Testis (tissue), 3 donors: ENCODE measurements around the gene ARFRP1. TPM values are rescaled to one million over a fixed set of nuclear protein-coding genes. Genes with fewer than 3 reads are reported as not detected.

ENCODE experiments used
- polyA plus RNA-seq: library from polyadenylated mRNA; stranded (reverse); fragments of 350-450 nt; fragmentation: Illumina TruSeq; extraction: RNeasy Lipid Tissue Mini Kit (QIAGEN cat#74804); gene quantifications from one replicate; pipeline ENCODE4 v1.2.3, GENCODE V29; 2014; ENCODE audit warnings: low read depth, low replicate concordance; ENCODE audit not compliant: insufficient read depth
- small RNA-seq, 2 donors: library from RNA; depleted of rRNA; stranded (forward); fragments of <200 nt; gene quantifications; one replicate each; pipeline ENCODE3, GENCODE V24; 2016
- total RNA-seq, 2 donors: library from RNA; depleted of rRNA; stranded (reverse); fragments of >200 nt; gene quantifications; one replicate each; pipeline ENCODE4 v1.2.3, GENCODE V29; 2016

The ARFRP1 gene
- total and polyA plus RNA-seq, 3 donors from 2014 or later: 37.8 to 55.6 (median 55.4) TPM

Small RNA genes lying within 50 kb of the gene (small RNA-seq; reads per million reads assigned to genes)
- gene LIME1 (0 to 0.18 reads per million in 2 donors), gene TNFRSF6B (0 reads per million in 2 donors)

Other genes with a start within 250 kb of the ARFRP1 start
- gene KCNQ2, start 235.3 kb downstream of the ARFRP1 start, total RNA-seq: 10 to 100 TPM; 49.2 to 60.9 TPM
- gene KCNQ2, start 235.3 kb downstream of the ARFRP1 start, polyA plus RNA-seq: 36.2 TPM
- 10 to 100 TPM in 1 of 2 donors, 1 to 10 TPM in 1; 9.8 to 15.9 TPM for gene EEF1A2, start 208.9 kb downstream of the ARFRP1 start, total RNA-seq
- gene EEF1A2, start 208.9 kb downstream of the ARFRP1 start, polyA plus RNA-seq: 19.1 TPM
- 100 to 1,000 TPM; 431 to 529 TPM for gene PPDPF, start 187.2 kb downstream of the ARFRP1 start, total RNA-seq
- 207 TPM for gene PPDPF, start 187.2 kb downstream of the ARFRP1 start, polyA plus RNA-seq
- gene PTK6, start 170.6 kb downstream of the ARFRP1 start, total RNA-seq: under 1 TPM in 1 of 2 donors, not detected in 1; 0.37 TPM
- gene PTK6, start 170.6 kb downstream of the ARFRP1 start, polyA plus RNA-seq: 0.26 TPM
- gene SRMS, start 160.2 kb downstream of the ARFRP1 start, total RNA-seq: under 1 TPM; 0.19 to 0.24 TPM
- 0.42 TPM for gene SRMS, start 160.2 kb downstream of the ARFRP1 start, polyA plus RNA-seq
- 100 to 1,000 TPM in 1 of 2 donors, 10 to 100 TPM in 1; 85.4 to 121 TPM for gene FNDC11, start 153.8 kb downstream of the ARFRP1 start, total RNA-seq
- gene FNDC11, start 153.8 kb downstream of the ARFRP1 start, polyA plus RNA-seq: 147 TPM
- gene HELZ2, start 133.7 kb downstream of the ARFRP1 start, total RNA-seq: 10 to 100 TPM; 13.5 to 22.9 TPM
- gene HELZ2, start 133.7 kb downstream of the ARFRP1 start, polyA plus RNA-seq: 7.1 TPM
- gene GMEB2, start 80.9 kb downstream of the ARFRP1 start, total RNA-seq: 10 to 100 TPM; 31.0 to 33.1 TPM
- gene GMEB2, start 80.9 kb downstream of the ARFRP1 start, polyA plus RNA-seq: 20.3 TPM
- gene STMN3, start 54.6 kb downstream of the ARFRP1 start, total RNA-seq: 10 to 100 TPM in 1 of 2 donors, 1 to 10 TPM in 1; 8.4 to 16.5 TPM
- gene STMN3, start 54.6 kb downstream of the ARFRP1 start, polyA plus RNA-seq: 15.1 TPM
- gene RTEL1, start 49.7 kb downstream of the ARFRP1 start, total RNA-seq: 10 to 100 TPM; 56.8 to 84.6 TPM
- 34.2 TPM for gene RTEL1, start 49.7 kb downstream of the ARFRP1 start, polyA plus RNA-seq
- 10 to 100 TPM; 26.2 to 30.5 TPM for gene TNFRSF6B, start 11.3 kb downstream of the ARFRP1 start, total RNA-seq
- gene TNFRSF6B, start 11.3 kb downstream of the ARFRP1 start, polyA plus RNA-seq: 3.0 TPM
- 10 to 100 TPM; 53.1 to 57.3 TPM for gene ZGPAT, start 63 bp upstream of the ARFRP1 start, total RNA-seq
- gene ZGPAT, start 63 bp upstream of the ARFRP1 start, polyA plus RNA-seq: 43.1 TPM
- 10 to 100 TPM; 41.4 to 47.4 TPM for gene LIME1, start 28.7 kb upstream of the ARFRP1 start, total RNA-seq
- 5.6 TPM for gene LIME1, start 28.7 kb upstream of the ARFRP1 start, polyA plus RNA-seq
- 100 to 1,000 TPM; 123 to 141 TPM for gene SLC2A4RG, start 31.8 kb upstream of the ARFRP1 start, total RNA-seq
- 64.4 TPM for gene SLC2A4RG, start 31.8 kb upstream of the ARFRP1 start, polyA plus RNA-seq
- gene ZBTB46, start 123.3 kb upstream of the ARFRP1 start, total RNA-seq: 10 to 100 TPM; 12.5 to 15.4 TPM
- 5.2 TPM for gene ZBTB46, start 123.3 kb upstream of the ARFRP1 start, polyA plus RNA-seq
- gene ABHD16B, start 153.5 kb upstream of the ARFRP1 start, total RNA-seq: 10 to 100 TPM; 13.8 to 20.9 TPM
- gene ABHD16B, start 153.5 kb upstream of the ARFRP1 start, polyA plus RNA-seq: 10.8 TPM
- gene TPD52L2, start 157.3 kb upstream of the ARFRP1 start, total RNA-seq: 100 to 1,000 TPM; 100 to 132 TPM
- 89.9 TPM for gene TPD52L2, start 157.3 kb upstream of the ARFRP1 start, polyA plus RNA-seq
- gene DNAJC5, start 187.2 kb upstream of the ARFRP1 start, total RNA-seq: 10 to 100 TPM; 58.2 to 64.8 TPM
- 35.6 TPM for gene DNAJC5, start 187.2 kb upstream of the ARFRP1 start, polyA plus RNA-seq
- 10 to 100 TPM; 72.6 to 78.0 TPM for gene UCKL1, start 248.4 kb upstream of the ARFRP1 start, total RNA-seq
- gene UCKL1, start 248.4 kb upstream of the ARFRP1 start, polyA plus RNA-seq: 35.0 TPM